GM18909 (cell line): ENCODE measurements around the gene TMEM150B.
"Not testable (repeated sequence)": the region's sequence is repeated elsewhere in the genome, so short reads cannot be mapped to it uniquely, and the experiment has no call there.

Experiments
- ATAC-seq: cut with Tn5 transposase; IDR thresholded peaks from one replicate; pipeline ENCODE4 v1.9.1; 2021; ENCODE audit warnings: mild to moderate bottlenecking; ENCODE audit not compliant: unreplicated experiment, poor library complexity

TMEM150B gene

GRCh38 chr19:55339889-55340783 is 15.0 kb upstream of the TMEM150B start:
- no peak for ATAC-seq

GRCh38 chr19:55339105-55339888 is 14.2 kb upstream of the TMEM150B start, which contains the start of gene KMT5C:
Gene KMT5C (plus strand): TSS chr19:55339876. CDS start chr19:55341937, 2,061 bp downstream.
- ATAC-seq = peak; percentile 81

GRCh38 chr19:55336101-55336500 is 11.0 kb upstream of the TMEM150B start:
- ATAC-seq = no peak

- no peak for ATAC-seq
Observed at GRCh38 chr19:55333870-55334269, 8.7 kb upstream of the TMEM150B start.

- not testable (repeated sequence) for ATAC-seq
Observed at GRCh38 chr19:55329791-55330190, 4.7 kb upstream of the TMEM150B start.

GRCh38 chr19:55328774-55329318 is 3.7 kb upstream of the TMEM150B start:
- not testable (repeated sequence) for ATAC-seq

- no peak for ATAC-seq
Observed at GRCh38 chr19:55324662-55325061, 479 bp downstream of the TMEM150B start.

GRCh38 chr19:55322204-55322885 is 2.8 kb downstream of the TMEM150B start:
- no peak for ATAC-seq

GRCh38 chr19:55321466-55322137 is 3.5 kb downstream of the TMEM150B start:
- ATAC-seq = no peak

- ATAC-seq = no peak
Observed at GRCh38 chr19:55320844-55321419, 4.2 kb downstream of the TMEM150B start.

GRCh38 chr19:55319785-55320184 is 5.4 kb downstream of the TMEM150B start:
- ATAC-seq = no peak

- ATAC-seq = no peak
Observed at GRCh38 chr19:55316646-55317045, 8.5 kb downstream of the TMEM150B start.

- no peak for ATAC-seq
Observed at GRCh38 chr19:55315956-55316525, 9.1 kb downstream of the TMEM150B start.

GRCh38 chr19:55314396-55314795 is 10.7 kb downstream of the TMEM150B start:
- no peak for ATAC-seq

GRCh38 chr19:55312621-55313512 is 12.3 kb downstream of the TMEM150B start:
- no peak for ATAC-seq

- ATAC-seq = no peak
Observed at GRCh38 chr19:55311797-55312196, 13.3 kb downstream of the TMEM150B start.

GRCh38 chr19:55311397-55311796 is 13.7 kb downstream of the TMEM150B start:
- ATAC-seq = no peak

GRCh38 chr19:55310498-55310897 is 14.6 kb downstream of the TMEM150B start:
- no peak for ATAC-seq
